ENCODE measurements around the gene PBX1.

GRCh38 chr1:164865385-164865784 lies 306.4 kb downstream of the PBX1 start:
- TF ChIP-seq CTCF (conservative IDR thresholded peaks at IDR 0.05; ENCODE audit: low read depth, low read length) (no peak), EZH2phosphoT487 (IDR thresholded peaks at IDR 0.05; ENCODE audit: borderline replicate concordance, low read length) (no peak)
